ENCODE results near the gene PKD1L1.

PKD1L1 gene

GRCh38 chr7:47935336-47935735, 12.9 kb downstream of the PKD1L1 start:
- H3K4me3 ChIP-seq (ENCODE audit: low read depth, low read length), result no peak overlapping the region
- DNase-seq (ENCODE audit: low read depth), result no peak
- TF ChIP-seq MYC (IDR thresholded peaks at IDR 0.05; ENCODE audit: low read depth, low read length) (no peak), CTCF (IDR thresholded peaks at IDR 0.05; ENCODE audit: low read depth, low read length) (no peak), MAX (IDR thresholded peaks at IDR 0.05; ENCODE audit: low read depth, low read length) (no peak)

GRCh38 chr7:47934831-47935230, 13.4 kb downstream of the PKD1L1 start:
- no peak for TF ChIP-seq MYC (IDR thresholded peaks at IDR 0.05; ENCODE audit: low read depth, low read length)
- TF ChIP-seq POLR2A (IDR thresholded peaks at IDR 0.05; ENCODE audit: extremely low read depth, insufficient read length), result no peak
- no peak for TF ChIP-seq CTCF (IDR thresholded peaks at IDR 0.05; ENCODE audit: low read depth, low read length)
- TF ChIP-seq MAX (IDR thresholded peaks at IDR 0.05; ENCODE audit: low read depth, low read length), result no peak
- no peak overlapping the region for H3K4me3 ChIP-seq (ENCODE audit: low read depth, low read length)
- DNase-seq (ENCODE audit: low read depth), result no peak

GRCh38 chr7:47933215-47933614, 15.1 kb downstream of the PKD1L1 start:
- no peak for DNase-seq (ENCODE audit: low read depth)
- H3K4me3 ChIP-seq (ENCODE audit: low read depth, low read length), result no peak overlapping the region
- TF ChIP-seq POLR2A (IDR thresholded peaks at IDR 0.05; ENCODE audit: extremely low read depth, insufficient read length) (no peak), MAX (IDR thresholded peaks at IDR 0.05; ENCODE audit: low read depth, low read length) (no peak), CTCF (IDR thresholded peaks at IDR 0.05; ENCODE audit: low read depth, low read length) (no peak), MYC (IDR thresholded peaks at IDR 0.05; ENCODE audit: low read depth, low read length) (no peak)

GRCh38 chr7:47932466-47933037, 15.7 kb downstream of the PKD1L1 start:
- no peak for DNase-seq (ENCODE audit: low read depth)
- TF ChIP-seq MYC (IDR thresholded peaks at IDR 0.05; ENCODE audit: low read depth, low read length) (no peak), MAX (IDR thresholded peaks at IDR 0.05; ENCODE audit: low read depth, low read length) (no peak), CTCF (IDR thresholded peaks at IDR 0.05; ENCODE audit: low read depth, low read length) (no peak), POLR2A (IDR thresholded peaks at IDR 0.05; ENCODE audit: extremely low read depth, insufficient read length) (no peak)
- H3K4me3 ChIP-seq (ENCODE audit: low read depth, low read length), result no peak overlapping the region

GRCh38 chr7:47932016-47932415, 16.2 kb downstream of the PKD1L1 start:
- no peak overlapping the region for H3K4me3 ChIP-seq (ENCODE audit: low read depth, low read length)
- DNase-seq (ENCODE audit: low read depth), result no peak
- no peak for TF ChIP-seq MAX (IDR thresholded peaks at IDR 0.05; ENCODE audit: low read depth, low read length)
- TF ChIP-seq POLR2A (IDR thresholded peaks at IDR 0.05; ENCODE audit: extremely low read depth, insufficient read length), result no peak
- TF ChIP-seq MYC (IDR thresholded peaks at IDR 0.05; ENCODE audit: low read depth, low read length), result no peak
- TF ChIP-seq CTCF (IDR thresholded peaks at IDR 0.05; ENCODE audit: low read depth, low read length), result no peak

Measured in NB4 (cell line).